ENCODE data around the gene EVX1. TPM values are rescaled to one million over a fixed set of nuclear protein-coding genes. Genes with fewer than 3 reads are reported as not detected.

Gene EVX1
- polyA plus RNA-seq, 1 donor (not counting 4 experiments of a cell fraction or from before 2014, with no cell fraction given), result not detected

- Histone ChIP-seq H3K4me1 (ENCODE audit: control insufficient read depth, extremely low read depth, insufficient read depth, low read length) (peaks cover 9% of the 10 kb centered on the region), H3K4me3 (ENCODE audit: control insufficient read depth in 2 of 3, extremely low read depth in 1 of 3, insufficient read depth in 2 of 3, low read depth in 1 of 3, low read length in 3 of 3) (no peak overlapping the region), H3K4me2 (ENCODE audit: control insufficient read depth, extremely low read depth, insufficient read depth, low read depth, low read length) (no peak overlapping the region), H3K9me1 (ENCODE audit: control insufficient read depth, extremely low read depth, insufficient read depth, low read length) (no peaks in the 10 kb centered on the region), H3K9me3 (ENCODE audit: control insufficient read depth, low read depth, low read length) (no peaks in the 10 kb centered on the region), H4K20me1 (ENCODE audit: control insufficient read depth, extremely low read depth, insufficient read depth, low read length) (peaks cover 4% of the 10 kb centered on the region), H3K27ac (ENCODE audit: control insufficient read depth, insufficient read depth, low read length) (no peak overlapping the region), H3K36me3 (ENCODE audit: control insufficient read depth in 2 of 2, extremely low read depth in 1 of 2, insufficient read depth in 2 of 2, low read length in 2 of 2) (no peaks in the 10 kb centered on the region), H3K79me2 (ENCODE audit: control insufficient read depth, insufficient read depth, low read length) (no peaks in the 10 kb centered on the region), H3K9ac (ENCODE audit: control insufficient read depth, extremely low read depth, insufficient read depth, low read length) (no peak overlapping the region), H2AFZ (ENCODE audit: control insufficient read depth, low read length) (no peak overlapping the region), H3K27me3 (ENCODE audit: control insufficient read depth, extremely low read depth, insufficient read depth, low read length) (peaks cover 95% of the 10 kb centered on the region)
- no peak for FAIRE-seq
- DNase-seq (ENCODE audit: low read depth, low spot score), result no peak
- TF ChIP-seq CTCF (optimal IDR thresholded peaks at IDR 0.05 in 1 of 3, IDR thresholded peaks at IDR 0.05 in 1 of 3, conservative IDR thresholded peaks at IDR 0.05 in 1 of 3; ENCODE audit: extremely low read depth in 1 of 3, insufficient read depth in 2 of 3, low read length in 3 of 3), result no peak
- no peak for TF ChIP-seq EZH2 (IDR thresholded peaks at IDR 0.05; ENCODE audit: low read length)
- dilution Hi-C loops (cut with MboI; ENCODE audit: extremely low pct_ligation_motif_present, low sequenced_read_pairs), result no loop called here
Measured at GRCh38 chr7:27238979-27239386, 3.6 kb upstream of the EVX1 start.

- H3K9me1 ChIP-seq (ENCODE audit: control insufficient read depth, extremely low read depth, insufficient read depth, low read length), result no peaks in the 10 kb centered on the region
- no peak overlapping the region for H3K27ac ChIP-seq (ENCODE audit: control insufficient read depth, insufficient read depth, low read length)
- no peaks in the 10 kb centered on the region for H3K79me2 ChIP-seq (ENCODE audit: control insufficient read depth, insufficient read depth, low read length)
- H3K4me1 ChIP-seq (ENCODE audit: control insufficient read depth, extremely low read depth, insufficient read depth, low read length), result peaks cover 9% of the 10 kb centered on the region
- H3K9ac ChIP-seq (ENCODE audit: control insufficient read depth, extremely low read depth, insufficient read depth, low read length), result no peak overlapping the region
- H3K27me3 ChIP-seq (ENCODE audit: control insufficient read depth, extremely low read depth, insufficient read depth, low read length), result peaks cover 100% of the 10 kb centered on the region
- no peak overlapping the region for H2AFZ ChIP-seq (ENCODE audit: control insufficient read depth, low read length)
- no peaks in the 10 kb centered on the region for H3K36me3 ChIP-seq (ENCODE audit: control insufficient read depth in 2 of 2, extremely low read depth in 1 of 2, insufficient read depth in 2 of 2, low read length in 2 of 2)
- H3K4me3 ChIP-seq (ENCODE audit: control insufficient read depth in 2 of 3, extremely low read depth in 1 of 3, insufficient read depth in 2 of 3, low read depth in 1 of 3, low read length in 3 of 3), result no peak overlapping the region
- no peak overlapping the region for H3K4me2 ChIP-seq (ENCODE audit: control insufficient read depth, extremely low read depth, insufficient read depth, low read depth, low read length)
- no peaks in the 10 kb centered on the region for H3K9me3 ChIP-seq (ENCODE audit: control insufficient read depth, low read depth, low read length)
- H4K20me1 ChIP-seq (ENCODE audit: control insufficient read depth, extremely low read depth, insufficient read depth, low read length), result peaks cover 4% of the 10 kb centered on the region
- DNase-seq (ENCODE audit: low read depth, low spot score), result no peak
- TF ChIP-seq CTCF (optimal IDR thresholded peaks at IDR 0.05 in 1 of 3, IDR thresholded peaks at IDR 0.05 in 1 of 3, conservative IDR thresholded peaks at IDR 0.05 in 1 of 3; ENCODE audit: extremely low read depth in 1 of 3, insufficient read depth in 2 of 3, low read length in 3 of 3) (no peak), EZH2 (IDR thresholded peaks at IDR 0.05; ENCODE audit: low read length) (no peak)
- FAIRE-seq, result no peak
- dilution Hi-C loops (cut with MboI; ENCODE audit: extremely low pct_ligation_motif_present, low sequenced_read_pairs), result no loop called here
Measured at GRCh38 chr7:27239387-27240014, 3.1 kb upstream of the EVX1 start.

Data from keratinocyte (primary cell).